ENCODE data around the gene PRTN3. TPM values are rescaled to one million over a fixed set of nuclear protein-coding genes. Genes with fewer than 3 reads are reported as not detected.
A peak's percentile ranks its signal among the peaks of the same experiment; 100 is the strongest.

Gene PRTN3
- total and polyA plus RNA-seq, 2 of the 4 experiments (the other 2 are of a cell fraction) = not detected

GRCh38 chr19:850221-850978 lies 9.6 kb downstream of the PRTN3 start:
- 0% methylated on average over 1 of the region's 28 CpGs; no CpG with 5 or more reads in 1 of the 2 experiments for WGBS, 2 experiments (ENCODE audit: extremely low coverage in 2 of 2, insufficient read length in 1 of 2)
- no peaks in the 10 kb centered on the region for H3K79me1 ChIP-seq (ENCODE audit: low read depth in 1 of 2, low read length in 2 of 2)
- ChIA-PET POLR2A (ENCODE audit: unreplicated experiment) (no interaction called here), CTCF (no interaction called here)
- H3K36me3 ChIP-seq (ENCODE audit: control insufficient read depth, insufficient read depth, low read length) = no peaks in the 10 kb centered on the region
- peak overlapping the region; percentile 70 for H2BK5ac ChIP-seq (ENCODE audit: low read depth, low read length, poor library complexity, severe bottlenecking)
- H3K9ac ChIP-seq (ENCODE audit: low read depth, low read length) = peak overlapping the region; percentile 32
- peak overlapping the region; percentile 59 for H2BK120ac ChIP-seq (ENCODE audit: low read depth, low read length)
- peak; percentile 81 for DNase-seq
- H3K4ac ChIP-seq (ENCODE audit: low read depth, low read length) = peak overlapping the region; percentile 84
- peak overlapping the region; percentile 97; the same call in 2 of the 3 replicates for H2BK15ac ChIP-seq (ENCODE audit: low read depth, low read length)
- H3K4me2 ChIP-seq (ENCODE audit: low read depth, low read length) = peak overlapping the region; percentile 23; the same call in 1 of the 2 replicates
- H3K56ac ChIP-seq (ENCODE audit: extremely low read depth, insufficient read depth, low read length) = peak overlapping the region; percentile 47
- intact Hi-C loops (cut with micrococcal nuclease) = loop anchor here (1.0 kb wide), 1 partner anchor 35 kb away; no protein-coding TSS in a partner anchor
- H4K5ac ChIP-seq (ENCODE audit: low read depth, low read length) = peak overlapping the region; percentile 68
- H3K14ac ChIP-seq (replicated peaks; ENCODE audit: low read depth, low read length) = peak overlapping the region; percentile 13; the same call in 1 of the 2 replicates
- no peaks in the 10 kb centered on the region for H3K9me3 ChIP-seq (ENCODE audit: control insufficient read depth, insufficient read depth, low read length)
- H3K23ac ChIP-seq (ENCODE audit: low read depth, low read length) = peak overlapping the region; percentile 84; the same call in 1 of the 2 replicates
- H2AK5ac ChIP-seq (ENCODE audit: low read depth, low read length) = peak overlapping the region; percentile 88
- peaks cover 4% of the 10 kb centered on the region; the same call in 1 of the 2 replicates for H3K27me3 ChIP-seq (ENCODE audit: control insufficient read depth, insufficient read depth, low read length)
- no TSS peak for BruUV-seq (replicated peaks)
- TF ChIP-seq MAZ (IDR thresholded peaks at IDR 0.05; ENCODE audit: borderline replicate concordance, low read depth, low read length) (peak; percentile 54; the same call in 1 of the 2 replicates), USF2 (IDR thresholded peaks at IDR 0.05; ENCODE audit: low read depth, low read length) (no peak), CEBPB (IDR thresholded peaks at IDR 0.05; ENCODE audit: low read depth, low read length) (peak; percentile 89), RFX5 (IDR thresholded peaks at IDR 0.05; ENCODE audit: low read depth, low read length) (no peak), RCOR1 (IDR thresholded peaks at IDR 0.05; ENCODE audit: insufficient replicate concordance, low read length) (no peak), FOS (IDR thresholded peaks at IDR 0.05; ENCODE audit: low read depth, low read length) (no peak), POLR2A (IDR thresholded peaks at IDR 0.05; ENCODE audit: low read depth, low read length) (no peak), MXI1 (IDR thresholded peaks at IDR 0.05; ENCODE audit: borderline replicate concordance, low read depth, low read length) (no peak), CHD1 (IDR thresholded peaks at IDR 0.05; ENCODE audit: low read depth, low read length) (no peak), CTCF (conservative IDR thresholded peaks at IDR 0.05; ENCODE audit: low read depth, low read length) (no peak), RAD21 (IDR thresholded peaks at IDR 0.05; ENCODE audit: low read length) (no peak), NFE2L2 (IDR thresholded peaks at IDR 0.05; ENCODE audit: low read depth, low read length) (no peak), ELK1 (IDR thresholded peaks at IDR 0.05; ENCODE audit: borderline replicate concordance, low read depth, low read length) (no peak)
- in situ Hi-C loops (cut with MboI; ENCODE audit: low sequenced_read_pairs) = no loop called here
- H3K18ac ChIP-seq (ENCODE audit: low read depth, low read length) = peak overlapping the region; percentile 56
- H2BK20ac ChIP-seq (ENCODE audit: low read depth, low read length) = peak overlapping the region; percentile 52; the same call in 1 of the 2 replicates
- H2AK9ac ChIP-seq (replicated peaks; ENCODE audit: low read depth, low read length, poor library complexity) = peak overlapping the region; percentile 95
- peak overlapping the region; percentile 90 for H3K27ac ChIP-seq (ENCODE audit: insufficient read depth, low read length)
- peak; percentile 88 for ATAC-seq (ENCODE audit: low read depth)
- H3K4me1 ChIP-seq (ENCODE audit: control insufficient read depth, insufficient read depth, low read length) = peaks cover 6% of the 10 kb centered on the region
- H4K20me1 ChIP-seq (ENCODE audit: insufficient read depth, low read length) = no peaks in the 10 kb centered on the region
- peak overlapping the region; percentile 90 for H4K91ac ChIP-seq (ENCODE audit: insufficient read depth, low read depth, low read length)
- H3K4me3 ChIP-seq (ENCODE audit: insufficient read depth, low read depth, low read length) = no peak overlapping the region
- peak overlapping the region; percentile 89 for H2AFZ ChIP-seq (replicated peaks; ENCODE audit: low read length, poor library complexity)
- peak overlapping the region; percentile 54 to 94; a peak in 3 of 4 replicates for H4K8ac ChIP-seq (ENCODE audit: low read depth in 2 of 2, low read length in 2 of 2)
- H3K9me1 ChIP-seq (ENCODE audit: insufficient read depth, low read length) = no peaks in the 10 kb centered on the region
- dilution Hi-C loops (cut with HindIII; ENCODE audit: low sequenced_read_pairs, unreplicated experiment) = no loop called here
